ENCODE results near the gene NINL. TPM values are rescaled to one million over a fixed set of nuclear protein-coding genes. Genes with fewer than 3 reads are reported as not detected.
"Not testable (repeated sequence)": the region's sequence is repeated elsewhere in the genome, so short reads cannot be mapped to it uniquely, and the experiment has no call there.

The NINL gene
- polyA plus RNA-seq, 4 donors = 1.1 to 30.8 (median 5.5) TPM

GRCh38 chr20:25473297-25473696 lies 112.0 kb downstream of the NINL start:
- peaks cover 0 to 59% (median 3%) of the 10 kb centered on the region in 3 donors for H3K36me3 ChIP-seq (ENCODE audit: control insufficient read depth in 3 of 3, insufficient read depth in 2 of 3, low read depth in 1 of 3, low read length in 3 of 3)
- FAIRE-seq; H3K4me1 ChIP-seq (ENCODE audit: control insufficient read depth in 3 of 3, insufficient read depth in 2 of 3, low read depth in 1 of 3, low read length in 2 of 3); H3K9me3 ChIP-seq (ENCODE audit: control insufficient read depth in 2 of 2, insufficient read depth in 1 of 2, low read depth in 1 of 2, low read length in 1 of 2); H3K4me3 ChIP-seq (ENCODE audit: low read depth in 1 of 3, low read length in 3 of 3); H3K27ac ChIP-seq (ENCODE audit: low read depth in 1 of 3, low read length in 2 of 3); DNase-seq; H3K27me3 ChIP-seq (ENCODE audit: control insufficient read depth in 3 of 3, insufficient read depth in 3 of 3, low read length in 3 of 3): not testable (repeated sequence)
- WGBS, 3 donors = 93 to 100% (median 94%) methylated on average over 2 of the region's 2 CpGs

DNA sequence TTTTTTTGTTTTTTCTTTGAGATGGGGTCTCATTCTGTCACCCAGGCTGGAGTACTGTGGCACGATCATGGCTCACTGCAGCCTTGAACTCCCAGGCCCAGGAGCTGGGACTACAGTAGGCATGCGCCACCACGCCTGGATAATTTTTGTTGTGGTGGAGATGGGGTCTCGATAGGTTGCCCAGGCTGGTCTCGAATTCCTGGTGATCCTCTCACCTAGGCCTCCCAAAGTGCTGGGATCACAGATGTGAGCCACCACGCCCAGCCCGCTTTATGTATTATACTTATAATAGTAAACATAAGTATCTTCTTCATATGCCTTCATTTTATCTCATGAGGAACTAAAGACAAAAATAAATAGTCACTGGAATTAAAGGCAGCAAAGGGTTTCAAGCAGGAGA lies 114.3 kb downstream of the NINL start:
- whole genome bisulfite sequencing, 3 donors = 89 to 94% (median 90%) methylated on average over 7 of the region's 7 CpGs
- DNase-seq = no peak
- no peak for FAIRE-seq
- H3K4me3 ChIP-seq (ENCODE audit: low read depth in 1 of 3, low read length in 3 of 3) = no peak overlapping the region
- peaks cover 0 to 3% of the 10 kb centered on the region in 2 donors for H3K9me3 ChIP-seq (ENCODE audit: control insufficient read depth in 2 of 2, insufficient read depth in 1 of 2, low read depth in 1 of 2, low read length in 1 of 2)
- no peak overlapping the region for H3K27ac ChIP-seq (ENCODE audit: low read depth in 1 of 3, low read length in 2 of 3)
- no peaks in the 10 kb centered on the region for H3K27me3 ChIP-seq (ENCODE audit: control insufficient read depth in 3 of 3, insufficient read depth in 3 of 3, low read length in 3 of 3)
- no peaks in the 10 kb centered on the region for H3K4me1 ChIP-seq (ENCODE audit: control insufficient read depth in 3 of 3, insufficient read depth in 2 of 3, low read depth in 1 of 3, low read length in 2 of 3)
- H3K36me3 ChIP-seq (ENCODE audit: control insufficient read depth in 3 of 3, insufficient read depth in 2 of 3, low read depth in 1 of 3, low read length in 3 of 3) = peaks cover 0 to 60% (median 0%) of the 10 kb centered on the region in 3 donors

DNA sequence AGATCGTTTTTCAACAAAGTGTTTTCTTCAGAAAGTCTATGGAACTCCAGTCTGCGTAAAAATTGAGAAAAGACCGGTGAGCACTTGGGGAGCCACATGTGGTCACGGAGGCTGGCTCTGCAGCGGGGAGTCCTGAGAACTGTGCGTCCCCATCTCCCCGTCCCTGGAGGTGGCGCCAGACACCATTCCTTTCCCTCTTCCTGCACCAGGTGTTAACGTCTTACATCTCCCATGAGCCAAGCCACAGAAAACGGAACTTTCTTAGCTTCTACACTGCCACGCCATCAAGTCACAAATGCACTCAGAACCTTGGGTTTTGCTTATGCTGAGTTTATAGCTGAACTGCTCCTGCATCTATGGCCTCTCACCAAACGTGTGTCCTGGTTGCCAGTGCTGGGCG lies 115.3 kb downstream of the NINL start:
- no peak for FAIRE-seq
- H3K36me3 ChIP-seq (ENCODE audit: control insufficient read depth in 3 of 3, insufficient read depth in 2 of 3, low read depth in 1 of 3, low read length in 3 of 3) = peaks cover 0 to 64% (median 0%) of the 10 kb centered on the region in 3 donors
- DNase-seq = peak; percentile 51 to 52
- H3K27ac ChIP-seq (ENCODE audit: low read depth in 1 of 3, low read length in 2 of 3) = no peak overlapping the region
- H3K27me3 ChIP-seq (ENCODE audit: control insufficient read depth in 3 of 3, insufficient read depth in 3 of 3, low read length in 3 of 3) = no peaks in the 10 kb centered on the region
- H3K4me3 ChIP-seq (ENCODE audit: low read depth in 1 of 3, low read length in 3 of 3) = no peak overlapping the region
- WGBS, 3 donors = 67 to 73% (median 72%) methylated on average over 13 of the region's 13 CpGs
- H3K4me1 ChIP-seq (ENCODE audit: control insufficient read depth in 3 of 3, insufficient read depth in 2 of 3, low read depth in 1 of 3, low read length in 2 of 3) = no peaks in the 10 kb centered on the region
- peaks cover 0 to 3% of the 10 kb centered on the region in 2 donors for H3K9me3 ChIP-seq (ENCODE audit: control insufficient read depth in 2 of 2, insufficient read depth in 1 of 2, low read depth in 1 of 2, low read length in 1 of 2)

DNA sequence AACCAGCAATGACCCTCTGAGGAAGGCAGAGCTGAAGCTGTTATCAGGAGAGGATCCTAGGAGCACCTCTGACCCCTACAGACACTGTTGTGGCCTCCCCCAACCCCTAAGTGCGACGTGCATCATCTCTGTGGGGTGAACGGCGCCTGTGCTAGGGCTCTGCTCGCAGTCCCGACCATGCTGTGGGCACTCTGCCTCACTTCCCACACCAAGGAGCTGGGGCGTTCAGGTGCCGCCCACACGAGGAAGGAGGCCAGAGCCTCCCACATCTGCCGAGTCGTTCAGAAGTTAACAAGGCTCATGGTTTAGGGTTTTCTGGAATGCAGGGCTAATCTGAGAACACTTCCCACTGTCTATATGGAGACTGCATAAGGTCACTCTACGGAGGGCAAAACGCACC lies 115.8 kb downstream of the NINL start:
- WGBS, 3 donors = 89 to 96% (median 91%) methylated on average over 13 of the region's 13 CpGs
- H3K27ac ChIP-seq (ENCODE audit: low read depth in 1 of 3, low read length in 2 of 3) = no peak overlapping the region
- no peak overlapping the region for H3K4me3 ChIP-seq (ENCODE audit: low read depth in 1 of 3, low read length in 3 of 3)
- FAIRE-seq = no peak
- H3K9me3 ChIP-seq (ENCODE audit: control insufficient read depth in 2 of 2, insufficient read depth in 1 of 2, low read depth in 1 of 2, low read length in 1 of 2) = peaks cover 0 to 3% of the 10 kb centered on the region in 2 donors
- no peak for DNase-seq
- no peaks in the 10 kb centered on the region for H3K4me1 ChIP-seq (ENCODE audit: control insufficient read depth in 3 of 3, insufficient read depth in 2 of 3, low read depth in 1 of 3, low read length in 2 of 3)
- no peaks in the 10 kb centered on the region for H3K27me3 ChIP-seq (ENCODE audit: control insufficient read depth in 3 of 3, insufficient read depth in 3 of 3, low read length in 3 of 3)
- peaks cover 0 to 67% (median 0%) of the 10 kb centered on the region in 3 donors for H3K36me3 ChIP-seq (ENCODE audit: control insufficient read depth in 3 of 3, insufficient read depth in 2 of 3, low read depth in 1 of 3, low read length in 3 of 3)

GRCh38 chr20:25468126-25469075 lies 116.9 kb downstream of the NINL start:
- Histone ChIP-seq H3K4me3 (ENCODE audit: low read depth in 1 of 3, low read length in 3 of 3) (no peak overlapping the region), H3K36me3 (ENCODE audit: control insufficient read depth in 3 of 3, insufficient read depth in 2 of 3, low read depth in 1 of 3, low read length in 3 of 3) (peaks cover 0 to 68% (median 0%) of the 10 kb centered on the region in 3 donors), H3K9me3 (ENCODE audit: control insufficient read depth in 2 of 2, insufficient read depth in 1 of 2, low read depth in 1 of 2, low read length in 1 of 2) (peaks cover 0 to 3% of the 10 kb centered on the region in 2 donors), H3K4me1 (ENCODE audit: control insufficient read depth in 3 of 3, insufficient read depth in 2 of 3, low read depth in 1 of 3, low read length in 2 of 3) (no peaks in the 10 kb centered on the region), H3K27ac (ENCODE audit: low read depth in 1 of 3, low read length in 2 of 3) (no peak overlapping the region), H3K27me3 (ENCODE audit: control insufficient read depth in 3 of 3, insufficient read depth in 3 of 3, low read length in 3 of 3) (no peaks in the 10 kb centered on the region)
- no peak for DNase-seq
- FAIRE-seq = no peak
- WGBS, 3 donors = 92 to 95% (median 94%) methylated on average over 17 to 18 of the region's 18 CpGs

- Histone ChIP-seq H3K9me3 (ENCODE audit: control insufficient read depth in 2 of 2, insufficient read depth in 1 of 2, low read depth in 1 of 2, low read length in 1 of 2) (peaks cover 0 to 3% of the 10 kb centered on the region in 2 donors), H3K4me3 (ENCODE audit: low read depth in 1 of 3, low read length in 3 of 3) (no peak overlapping the region), H3K4me1 (ENCODE audit: control insufficient read depth in 3 of 3, insufficient read depth in 2 of 3, low read depth in 1 of 3, low read length in 2 of 3) (no peaks in the 10 kb centered on the region), H3K27ac (ENCODE audit: low read depth in 1 of 3, low read length in 2 of 3) (no peak overlapping the region), H3K27me3 (ENCODE audit: control insufficient read depth in 3 of 3, insufficient read depth in 3 of 3, low read length in 3 of 3) (no peaks in the 10 kb centered on the region), H3K36me3 (ENCODE audit: control insufficient read depth in 3 of 3, insufficient read depth in 2 of 3, low read depth in 1 of 3, low read length in 3 of 3) (peaks cover 0 to 71% (median 0%) of the 10 kb centered on the region in 3 donors)
- DNase-seq (no peak), FAIRE-seq (no peak)
- 86 to 92% (median 91%) methylated on average over 8 of the region's 8 CpGs for WGBS, 3 donors
Measured at GRCh38 chr20:25467441-25467840, 117.9 kb downstream of the NINL start.

GRCh38 chr20:25466846-25467245 lies 118.5 kb downstream of the NINL start:
- no peaks in the 10 kb centered on the region for H3K27me3 ChIP-seq (ENCODE audit: control insufficient read depth in 3 of 3, insufficient read depth in 3 of 3, low read length in 3 of 3)
- peaks cover 0 to 3% of the 10 kb centered on the region in 2 donors for H3K9me3 ChIP-seq (ENCODE audit: control insufficient read depth in 2 of 2, insufficient read depth in 1 of 2, low read depth in 1 of 2, low read length in 1 of 2)
- H3K4me1 ChIP-seq (ENCODE audit: control insufficient read depth in 3 of 3, insufficient read depth in 2 of 3, low read depth in 1 of 3, low read length in 2 of 3) = no peaks in the 10 kb centered on the region
- DNase-seq = no peak
- no peak overlapping the region for H3K27ac ChIP-seq (ENCODE audit: low read depth in 1 of 3, low read length in 2 of 3)
- no peak for FAIRE-seq
- peaks cover 0 to 76% (median 0%) of the 10 kb centered on the region in 3 donors for H3K36me3 ChIP-seq (ENCODE audit: control insufficient read depth in 3 of 3, insufficient read depth in 2 of 3, low read depth in 1 of 3, low read length in 3 of 3)
- WGBS, 3 donors = 88 to 91% (median 90%) methylated on average over 7 of the region's 7 CpGs
- H3K4me3 ChIP-seq (ENCODE audit: low read depth in 1 of 3, low read length in 3 of 3) = no peak overlapping the region

GRCh38 chr20:25465243-25466135 lies 119.8 kb downstream of the NINL start:
- Histone ChIP-seq H3K36me3 (ENCODE audit: control insufficient read depth in 3 of 3, insufficient read depth in 2 of 3, low read depth in 1 of 3, low read length in 3 of 3) (peaks cover 0 to 79% (median 0%) of the 10 kb centered on the region in 3 donors), H3K27me3 (ENCODE audit: control insufficient read depth in 3 of 3, insufficient read depth in 3 of 3, low read length in 3 of 3) (no peaks in the 10 kb centered on the region), H3K4me3 (ENCODE audit: low read depth in 1 of 3, low read length in 3 of 3) (no peak overlapping the region), H3K27ac (ENCODE audit: low read depth in 1 of 3, low read length in 2 of 3) (no peak overlapping the region), H3K4me1 (ENCODE audit: control insufficient read depth in 3 of 3, insufficient read depth in 2 of 3, low read depth in 1 of 3, low read length in 2 of 3) (no peaks in the 10 kb centered on the region), H3K9me3 (ENCODE audit: control insufficient read depth in 2 of 2, insufficient read depth in 1 of 2, low read depth in 1 of 2, low read length in 1 of 2) (no peaks in the 10 kb centered on the region)
- DNase-seq (no peak), FAIRE-seq (no peak)
- 92 to 94% (median 93%) methylated on average over 15 of the region's 15 CpGs for WGBS, 3 donors

Measured in small intestine (tissue), 7 donors.